Natural killer cell (primary cell): ENCODE measurements around the gene CAPN13. TPM values are rescaled to one million over a fixed set of nuclear protein-coding genes. Genes with fewer than 3 reads are reported as not detected.

Experiments used
- ATAC-seq, 3 donors: fragments of 150-1000 bp in 2 of 3; fragments of 200-7000 bp in 1 of 3; cut with Tn5 transposase; 1 replicate in 1 of 3; 2 replicates in 2 of 3; pipeline ENCODE4 v1.10.0; 2021; ENCODE audit warnings: mild to moderate bottlenecking in 2 of 3, moderate library complexity in 2 of 3
- DNase-seq, 2 donors: peaks; one replicate each; pipeline versions ENCODE4 v3.0.0 to v3.0.0-alpha.2; 2013 to 2021; ENCODE audit warnings: mixed read lengths in 1 of 2
- H3K27ac ChIP-seq: one replicate; pipeline ENCODE4 v1.5.1; 2013; ENCODE audit warnings: mild to moderate bottlenecking, low read length
- H3K27me3 ChIP-seq: one replicate; pipeline ENCODE4 v1.6.1; 2013; ENCODE audit warnings: low read length; ENCODE audit not compliant: control insufficient read depth, insufficient read depth
- H3K36me3 ChIP-seq: one replicate; pipeline ENCODE4 v1.6.1; 2013; ENCODE audit warnings: low read length; ENCODE audit not compliant: control insufficient read depth, insufficient read depth
- H3K4me1 ChIP-seq: one replicate; pipeline ENCODE4 v1.6.1; 2013; ENCODE audit warnings: low read length; ENCODE audit not compliant: control insufficient read depth, insufficient read depth
- H3K4me3 ChIP-seq: one replicate; pipeline ENCODE4 v1.5.1; 2013; ENCODE audit warnings: low read length
- H3K9me3 ChIP-seq: one replicate; pipeline ENCODE4 v1.6.1; 2013; ENCODE audit warnings: low read length; ENCODE audit not compliant: control insufficient read depth, insufficient read depth
- H3K27ac Mint-ChIP-seq, 2 donors: one replicate each; pipeline ENCODE4 v1.8.0; 2022; ENCODE audit warnings: mild to moderate bottlenecking in 2 of 2, mixed read lengths in 2 of 2, moderate library complexity in 1 of 2
- H3K27me3 Mint-ChIP-seq, 2 donors: one replicate each; pipeline ENCODE4 v1.8.0; 2022; ENCODE audit warnings: low read depth in 2 of 2, mixed read lengths in 2 of 2
- H3K36me3 Mint-ChIP-seq: one replicate; pipeline ENCODE4 v1.8.0; 2022; ENCODE audit warnings: mixed read lengths
- H3K4me1 Mint-ChIP-seq, 2 donors: one replicate each; pipeline ENCODE4 v1.8.0; 2022; ENCODE audit warnings: mixed read lengths in 2 of 2
- H3K4me3 Mint-ChIP-seq: one replicate; pipeline ENCODE4 v1.8.0; 2022; ENCODE audit warnings: mild to moderate bottlenecking, moderate library complexity, mixed read lengths
- H3K9me3 Mint-ChIP-seq, 2 donors: one replicate each; pipeline ENCODE4 v1.8.0; 2022; ENCODE audit warnings: mixed read lengths in 2 of 2
- CTCF ChIP-seq: fragments of 200-600 bp; IDR thresholded peaks from one replicate; pipeline ENCODE4 v1.8.0; 2022; ENCODE audit warnings: antibody characterized with exemption
- WGBS: methylation state at CpG from one replicate; pipeline ENCODE4 v1.1.7; 2013; ENCODE audit warnings: missing lambda C conversion rate; ENCODE audit not compliant: insufficient coverage; 5-methylcytosine and 5-hydroxymethylcytosine counted together
- intact Hi-C: fragments of 100-400 bp; cut with micrococcal nuclease; formaldehyde crosslinking; loops from one replicate; pipeline ENCODE4 v1.14.2; 2022
- total RNA-seq, 4 donors: library from RNA; stranded (reverse); fragments of 120-200 nt in 1 of 4; gene quantifications; one replicate each; pipeline versions ENCODE4 v1.2.3 to v1.2.4, GENCODE V29; 2013 to 2022

The CAPN13 gene
- total RNA-seq, 3 donors from 2014 or later (not counting 1 experiment from before 2014, with no cell fraction given), result not detected

DNA sequence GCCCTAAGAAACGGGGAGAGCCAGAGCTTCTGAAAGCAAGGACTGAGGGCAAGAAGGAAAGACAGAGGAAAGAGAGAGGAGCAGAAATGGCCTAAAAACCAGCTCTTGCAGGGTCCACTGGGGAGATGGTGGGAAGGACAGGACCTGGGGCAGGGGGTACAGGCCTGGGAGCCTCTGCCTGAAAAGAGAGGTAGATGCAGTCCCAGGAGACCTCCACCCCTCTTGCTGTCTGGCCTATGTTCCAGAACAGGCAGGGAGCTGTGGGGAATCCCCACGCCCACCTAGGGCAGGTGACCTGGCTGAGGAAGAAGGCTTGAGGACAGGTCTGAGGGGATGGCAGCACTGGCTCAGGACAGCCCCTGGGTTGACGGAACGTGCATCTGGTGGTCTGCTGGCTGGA is 4.6 kb downstream of the CAPN13 start:
- intact Hi-C loops, result no loop called here
- H3K9me3 Mint-ChIP-seq, result no peaks in the 10 kb centered on the region
- no peak for TF ChIP-seq CTCF

GRCh38 chr2:30801821-30802455 is 5.3 kb downstream of the CAPN13 start:
- peaks cover 0 to 10% of the 10 kb centered on the region in 2 donors for H3K27me3 Mint-ChIP-seq
- no peaks in the 10 kb centered on the region for H3K36me3 Mint-ChIP-seq
- no peaks in the 10 kb centered on the region for H3K4me1 ChIP-seq
- no peak overlapping the region for H3K27ac ChIP-seq
- DNase-seq (no peak), ATAC-seq (no peak)
- intact Hi-C loops, result no loop called here
- 93% methylated on average over 13 of the region's 13 CpGs for WGBS
- H3K9me3 Mint-ChIP-seq, result no peaks in the 10 kb centered on the region
- no peaks in the 10 kb centered on the region for H3K27me3 ChIP-seq
- no peak overlapping the region for H3K4me3 ChIP-seq
- H3K36me3 ChIP-seq, result no peaks in the 10 kb centered on the region
- no peaks in the 10 kb centered on the region for H3K9me3 ChIP-seq
- H3K4me1 Mint-ChIP-seq, result no peaks in the 10 kb centered on the region
- no peak overlapping the region for H3K4me3 Mint-ChIP-seq
- TF ChIP-seq CTCF, result no peak
- no peak overlapping the region for H3K27ac Mint-ChIP-seq

More for the DNA sequence above, 4.6 kb downstream of the CAPN13 start:
- 82% methylated on average over 4 of the region's 4 CpGs for WGBS
- H3K27me3 ChIP-seq, result no peaks in the 10 kb centered on the region
- ATAC-seq, result no peak
- H3K4me3 Mint-ChIP-seq, result no peak overlapping the region
- no peaks in the 10 kb centered on the region for H3K4me1 ChIP-seq
- no peak for DNase-seq
- no peak overlapping the region for H3K27ac ChIP-seq
- H3K27me3 Mint-ChIP-seq, result peaks cover 0 to 10% of the 10 kb centered on the region in 2 donors
- H3K36me3 ChIP-seq, result no peaks in the 10 kb centered on the region
- H3K9me3 ChIP-seq, result no peaks in the 10 kb centered on the region
- no peak overlapping the region for H3K4me3 ChIP-seq
- no peaks in the 10 kb centered on the region for H3K4me1 Mint-ChIP-seq
- no peak overlapping the region for H3K27ac Mint-ChIP-seq
- H3K36me3 Mint-ChIP-seq, result no peaks in the 10 kb centered on the region

GRCh38 chr2:30800159-30800558 is 7.1 kb downstream of the CAPN13 start:
- Histone ChIP-seq H3K9me3 (no peaks in the 10 kb centered on the region), H3K27ac (no peak overlapping the region), H3K4me1 (no peaks in the 10 kb centered on the region), H3K4me3 (no peak overlapping the region), H3K27me3 (no peaks in the 10 kb centered on the region), H3K36me3 (no peaks in the 10 kb centered on the region)
- intact Hi-C loops, result no loop called here
- Mint-ChIP-seq H3K36me3 (no peaks in the 10 kb centered on the region), H3K4me1 (no peaks in the 10 kb centered on the region), H3K4me3 (no peak overlapping the region), H3K27ac (no peak overlapping the region), H3K27me3 (peaks cover 0 to 9% of the 10 kb centered on the region in 2 donors), H3K9me3 (no peaks in the 10 kb centered on the region)
- 91% methylated on average over 5 of the region's 5 CpGs for WGBS
- DNase-seq, result no peak
- no peak for ATAC-seq
- TF ChIP-seq CTCF, result no peak

DNA sequence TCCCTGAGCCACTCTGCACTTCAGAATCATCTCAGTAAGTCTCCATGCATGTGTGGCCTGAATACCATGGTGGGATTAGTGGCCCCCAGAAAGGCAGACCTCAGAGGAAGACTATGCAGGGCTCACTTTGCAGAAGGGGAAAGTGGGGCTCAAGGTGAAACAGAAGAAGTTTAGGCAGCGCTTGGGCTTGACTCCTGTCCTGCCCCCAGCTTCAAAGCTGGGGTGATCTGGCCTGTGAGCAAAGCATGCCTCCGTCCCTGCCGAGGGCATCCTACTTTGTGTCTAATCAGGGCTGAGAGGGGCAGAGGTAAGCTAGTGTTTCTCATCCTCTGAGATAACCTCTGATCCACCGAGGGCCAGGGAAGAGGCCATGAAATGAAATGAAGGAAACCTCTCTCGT is 7.9 kb downstream of the CAPN13 start:
- 70% methylated on average over 5 of the region's 5 CpGs for WGBS
- Mint-ChIP-seq H3K9me3 (no peaks in the 10 kb centered on the region), H3K36me3 (no peaks in the 10 kb centered on the region), H3K4me1 (no peaks in the 10 kb centered on the region), H3K27ac (no peak overlapping the region), H3K4me3 (no peak overlapping the region), H3K27me3 (peaks cover under 1 to 9% of the 10 kb centered on the region in 2 donors)
- H3K27ac ChIP-seq, result no peak overlapping the region
- H3K4me1 ChIP-seq, result no peaks in the 10 kb centered on the region
- H3K4me3 ChIP-seq, result no peak overlapping the region
- H3K36me3 ChIP-seq, result no peaks in the 10 kb centered on the region
- H3K27me3 ChIP-seq, result no peaks in the 10 kb centered on the region
- DNase-seq (no peak), ATAC-seq (no peak)
- intact Hi-C loops, result no loop called here
- H3K9me3 ChIP-seq, result no peaks in the 10 kb centered on the region
- no peak for TF ChIP-seq CTCF
